GM19395 (cell line): Measurements from ENCODE around the gene GASK1B.

Source experiments
- ATAC-seq: cut with Tn5 transposase; IDR thresholded peaks from one replicate; pipeline ENCODE4 v1.9.1; 2021; ENCODE audit warnings: mild to moderate bottlenecking, moderate library complexity; ENCODE audit not compliant: unreplicated experiment

The GASK1B gene

DNA sequence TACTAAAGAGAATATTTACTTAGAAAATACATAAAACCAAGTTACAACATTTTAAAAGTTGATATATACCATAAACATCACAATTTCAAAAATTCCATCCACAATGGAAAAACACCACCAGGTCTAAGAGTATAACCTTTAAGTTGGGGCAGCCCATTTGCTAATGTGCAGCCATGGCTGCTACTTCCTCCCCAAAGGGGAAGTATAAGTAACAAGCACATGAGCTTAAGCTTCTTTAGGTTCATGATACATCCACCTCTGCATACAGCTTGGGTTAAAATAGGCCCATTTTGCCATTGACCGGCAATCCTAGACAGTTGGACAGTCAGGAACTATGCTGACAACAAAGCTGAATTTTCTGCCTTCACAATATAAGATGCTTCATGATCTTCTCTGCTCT is 16.6 kb upstream of the GASK1B start:
- ATAC-seq, result no peak

DNA sequence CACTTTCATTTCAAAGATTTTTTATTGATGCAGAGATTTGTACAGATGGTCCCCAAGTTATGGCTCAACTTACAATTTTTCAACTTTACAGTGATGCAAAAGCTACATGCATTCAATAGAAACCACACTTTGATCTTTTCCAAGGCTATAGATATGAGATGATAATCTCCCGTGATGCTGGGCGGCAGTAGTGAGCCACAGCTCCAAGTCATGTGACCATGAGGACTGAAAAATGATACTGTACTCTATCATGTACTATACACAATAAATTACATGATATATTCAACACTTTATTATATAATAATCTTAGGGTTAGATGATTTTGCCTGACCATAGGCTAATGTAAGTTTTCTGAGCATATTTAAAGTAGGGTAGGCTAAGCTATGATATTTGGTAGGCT is 14.0 kb upstream of the GASK1B start:
- ATAC-seq, result no peak

DNA sequence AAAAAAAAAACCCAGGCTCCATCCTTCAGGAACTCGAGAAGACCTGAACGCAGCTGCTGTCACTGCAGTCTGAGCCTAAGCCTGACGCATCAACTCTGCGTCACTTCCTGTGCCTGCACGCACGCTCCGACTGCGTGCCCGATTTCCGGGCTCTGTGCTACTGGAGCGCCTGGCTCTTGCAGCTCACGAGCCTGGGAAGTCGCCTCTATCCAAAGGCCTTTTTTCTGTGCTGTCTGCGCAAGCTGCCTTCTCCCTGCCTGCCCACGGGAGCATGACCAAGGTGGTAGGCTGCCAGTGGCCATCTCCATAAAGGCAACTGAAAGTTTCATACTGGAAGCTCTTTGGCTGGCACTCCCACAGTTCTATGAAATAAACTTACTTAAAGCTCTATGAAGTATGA is 9.9 kb upstream of the GASK1B start:
- ATAC-seq, result no peak

DNA sequence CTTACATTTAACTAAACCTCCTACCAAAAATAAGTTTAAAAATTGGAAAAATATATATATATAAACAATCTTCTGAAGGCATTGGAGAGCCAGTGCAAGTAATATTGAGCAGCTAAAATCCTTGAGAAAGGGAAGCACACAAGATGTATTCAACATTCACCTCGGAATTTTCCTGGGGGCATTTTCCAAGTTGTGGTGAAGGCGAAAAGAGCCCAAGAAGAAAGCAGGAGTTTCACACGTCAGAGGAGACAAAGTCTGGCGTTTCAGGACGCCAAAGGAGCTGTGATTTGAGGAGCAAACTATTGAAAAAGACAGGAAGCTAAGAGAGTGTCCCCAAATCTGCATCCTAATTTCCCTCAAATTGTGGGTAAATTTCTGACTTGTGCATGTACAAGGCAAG is 9.1 kb upstream of the GASK1B start:
- ATAC-seq, result no peak

DNA sequence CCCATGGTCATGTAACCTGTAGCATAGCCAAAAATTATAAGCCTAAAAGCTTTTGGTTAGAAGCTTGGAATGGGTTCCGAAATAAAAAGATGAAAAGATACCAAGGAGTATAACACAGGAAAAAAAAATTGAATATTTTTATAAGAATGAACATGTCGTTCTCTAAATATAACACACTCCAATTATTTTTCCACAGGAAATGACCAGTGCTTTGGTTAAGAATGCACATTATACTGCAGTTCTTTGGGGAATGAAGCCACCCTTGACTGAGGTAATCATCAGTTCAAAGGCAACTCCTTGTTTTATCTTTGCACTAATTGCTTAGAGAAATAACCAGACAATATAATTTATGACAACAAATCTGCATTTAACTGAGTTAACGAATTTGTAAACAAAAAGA is 6.6 kb upstream of the GASK1B start:
- no peak for ATAC-seq

DNA sequence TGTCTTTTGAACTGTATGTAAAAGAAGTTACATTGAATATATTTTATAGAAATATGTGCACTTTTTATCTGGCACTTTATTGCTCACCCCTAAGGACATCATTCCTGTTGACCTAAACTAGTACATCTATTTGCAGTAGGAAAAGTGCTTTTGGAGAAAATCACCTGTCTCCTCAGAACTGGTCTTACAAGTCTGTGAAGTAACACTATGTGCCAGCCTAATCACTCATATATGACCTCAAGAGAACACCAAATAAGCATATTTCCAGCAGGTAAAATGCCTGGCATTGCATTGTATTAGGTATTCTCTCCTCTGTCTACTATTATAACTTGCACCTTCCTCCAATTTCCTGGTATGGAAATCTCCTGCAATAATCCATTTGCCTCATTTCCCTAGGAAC is 4.0 kb upstream of the GASK1B start:
- no peak for ATAC-seq

DNA sequence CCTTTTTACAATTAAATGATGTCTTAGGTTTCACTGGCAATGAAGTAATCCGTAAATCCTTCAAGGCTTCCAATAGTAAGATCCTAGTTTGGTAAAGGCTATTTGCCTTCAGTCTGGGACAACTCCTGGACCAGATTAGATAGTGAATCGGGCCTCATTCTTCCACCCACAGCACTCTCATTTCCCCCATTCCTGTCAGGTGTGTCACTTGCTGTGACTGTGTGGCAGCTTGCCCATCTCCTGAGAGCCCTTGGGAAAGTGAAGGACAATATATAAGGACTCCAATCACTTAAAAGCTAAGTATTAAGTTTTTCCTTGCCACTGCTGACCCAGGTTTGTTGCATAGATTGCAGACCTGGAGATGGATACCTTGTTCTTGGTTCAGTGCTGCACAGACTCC is 3.3 kb upstream of the GASK1B start:
- no peak for ATAC-seq

DNA sequence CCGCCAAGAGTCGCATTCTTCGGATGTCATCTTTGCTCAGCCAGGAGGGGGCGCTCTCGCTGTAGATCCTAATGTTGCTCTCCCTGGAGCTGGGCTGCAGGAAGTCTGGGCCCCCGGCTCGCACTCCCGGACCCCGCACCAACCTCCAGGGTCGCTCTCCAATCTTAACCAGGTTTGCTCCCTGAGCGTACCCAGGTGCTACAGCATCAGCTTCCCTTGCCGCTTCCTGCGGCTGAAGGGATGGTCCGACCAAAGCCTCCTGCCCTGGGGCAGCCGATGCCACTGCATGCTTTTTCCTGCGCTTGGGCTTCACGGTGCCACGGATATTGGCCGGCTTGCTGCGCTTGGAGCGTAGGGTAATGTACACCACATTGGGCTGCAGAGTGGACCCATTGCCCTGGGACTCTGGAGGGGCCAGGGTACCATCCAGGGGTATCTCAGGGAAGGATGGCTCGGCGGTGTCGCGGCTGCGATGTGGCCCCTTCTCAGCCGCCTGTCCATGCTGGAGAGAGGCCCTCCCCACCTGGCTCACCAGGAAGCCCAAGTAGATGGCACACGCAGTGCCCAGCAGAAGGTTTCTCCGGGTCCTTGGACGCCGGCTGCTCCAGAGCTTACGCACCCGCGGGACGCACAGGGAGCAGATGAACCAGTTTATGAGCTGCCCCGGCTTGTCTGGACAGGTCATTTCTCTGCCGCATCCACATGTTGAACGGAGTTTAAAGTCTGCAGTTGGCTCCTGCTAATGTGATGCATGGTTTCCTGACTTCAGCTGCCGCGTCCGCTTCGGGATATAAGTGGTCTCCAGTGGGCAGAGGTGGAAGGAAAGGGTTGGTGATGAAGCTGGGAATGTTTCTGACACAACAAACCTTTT is 1.9 kb downstream of the GASK1B start:
- ATAC-seq, result peak; percentile 63

DNA sequence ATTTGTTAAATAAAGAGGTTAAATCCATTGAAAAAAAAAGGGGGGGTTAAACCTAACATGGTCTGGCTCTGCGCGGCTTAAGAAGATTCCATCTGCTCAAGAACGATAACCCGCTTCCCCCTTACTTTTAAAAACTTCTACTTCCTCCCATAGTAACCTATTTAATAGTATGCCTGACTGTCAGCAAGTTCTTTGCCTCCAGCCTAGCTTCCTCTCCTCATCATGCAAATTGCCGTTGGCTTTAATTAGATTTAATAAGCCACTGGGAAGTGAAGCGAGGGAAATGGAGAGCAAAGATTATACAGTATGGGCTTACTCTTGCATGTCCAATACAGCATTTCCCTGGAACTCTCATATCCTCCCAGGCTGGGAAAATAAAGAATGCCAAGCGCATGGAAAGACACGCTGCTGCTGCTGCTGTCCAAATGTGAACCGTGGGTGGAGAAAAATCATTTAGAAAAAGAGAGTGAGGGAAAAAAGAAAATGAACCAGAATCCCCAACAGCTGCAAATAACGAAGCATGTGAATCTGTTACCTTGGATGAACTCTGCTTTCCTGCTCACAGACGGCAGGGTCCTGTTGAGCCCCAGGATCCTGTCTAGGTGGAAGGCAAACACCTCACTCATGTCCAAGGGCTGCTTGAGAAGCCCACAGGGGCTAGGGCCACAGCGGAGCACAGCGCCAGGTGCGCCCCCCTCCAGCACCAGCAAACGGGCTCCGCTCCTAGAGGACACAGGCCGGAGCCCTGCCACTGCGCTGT is 2.7 kb downstream of the GASK1B start:
- peak; percentile 22 for ATAC-seq

DNA sequence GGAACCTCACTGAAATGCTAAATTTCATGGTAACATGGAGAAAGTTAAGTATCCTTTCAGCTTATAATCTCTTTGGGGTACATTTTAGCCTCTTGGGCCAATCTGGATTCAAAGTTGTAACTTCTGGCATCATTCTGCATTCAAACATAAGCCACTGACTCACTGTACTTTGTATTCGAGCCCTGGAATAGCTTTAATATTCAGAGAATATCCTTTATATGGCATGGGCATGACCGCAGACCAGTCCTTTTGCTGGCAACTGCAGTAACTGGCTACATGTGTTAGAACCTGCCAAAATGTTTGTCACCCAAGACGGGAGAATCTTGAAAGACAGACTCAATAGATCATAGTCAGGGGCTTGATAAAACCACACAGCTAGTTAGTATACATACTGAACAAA is 3.3 kb downstream of the GASK1B start:
- no peak for ATAC-seq

DNA sequence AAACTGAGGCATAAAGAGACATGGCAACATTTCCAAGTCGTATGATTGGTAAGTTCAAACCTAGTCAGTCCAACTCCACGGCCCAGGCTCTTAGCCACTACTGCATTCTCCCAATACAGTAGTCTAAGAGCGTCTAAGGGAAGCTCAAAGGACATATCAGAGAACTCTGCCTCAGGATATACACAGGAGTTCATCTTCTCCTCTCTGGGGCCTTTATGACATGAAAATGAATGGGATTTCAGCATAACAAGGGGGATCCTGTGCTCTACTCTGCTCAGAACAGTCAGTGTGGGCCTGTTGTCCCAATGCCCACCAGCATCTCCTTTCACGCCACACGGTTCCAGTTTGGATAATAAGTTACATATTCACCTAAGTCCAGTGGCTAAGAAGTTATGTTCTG is 4.2 kb downstream of the GASK1B start:
- no peak for ATAC-seq

DNA sequence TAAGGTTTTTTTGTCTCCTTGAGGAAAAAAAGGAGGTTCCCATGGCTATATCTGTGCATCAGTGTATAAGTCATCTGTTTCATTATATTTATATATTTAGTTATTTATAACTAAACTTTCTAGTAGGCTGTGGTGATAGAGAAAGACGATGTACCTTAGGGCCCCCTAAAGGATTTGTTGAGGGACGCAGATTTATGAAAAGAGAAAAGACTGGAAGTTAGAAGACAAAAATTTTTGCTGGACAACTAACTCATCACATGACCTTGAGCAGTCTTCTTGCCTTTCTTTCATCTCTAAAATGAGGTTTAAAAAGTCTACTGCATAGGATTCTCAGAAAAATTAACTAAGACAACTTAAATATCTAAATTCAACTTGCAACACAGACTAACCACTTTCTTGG is 6.1 kb downstream of the GASK1B start:
- no peak for ATAC-seq

DNA sequence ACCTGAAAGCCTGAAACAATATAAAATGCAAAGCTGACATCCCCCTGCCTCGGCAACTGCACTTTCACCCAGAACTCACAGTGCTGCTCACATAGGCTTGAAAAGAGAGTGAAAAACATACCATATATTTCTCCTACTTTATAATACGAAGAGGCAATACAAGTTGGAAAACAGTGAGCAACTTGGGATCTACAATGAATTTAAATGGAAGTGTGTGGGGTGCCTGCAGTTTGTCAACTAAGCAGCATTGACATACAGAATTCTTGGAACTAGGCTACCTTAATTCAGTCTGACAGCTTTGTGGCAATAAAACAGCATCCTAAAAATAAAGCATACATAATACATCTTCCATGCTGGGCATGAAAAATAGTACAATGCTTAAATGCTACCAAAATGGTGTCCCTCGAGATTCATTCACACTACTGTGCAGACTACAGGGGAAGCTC is 8.0 kb downstream of the GASK1B start:
- ATAC-seq, result no peak

DNA sequence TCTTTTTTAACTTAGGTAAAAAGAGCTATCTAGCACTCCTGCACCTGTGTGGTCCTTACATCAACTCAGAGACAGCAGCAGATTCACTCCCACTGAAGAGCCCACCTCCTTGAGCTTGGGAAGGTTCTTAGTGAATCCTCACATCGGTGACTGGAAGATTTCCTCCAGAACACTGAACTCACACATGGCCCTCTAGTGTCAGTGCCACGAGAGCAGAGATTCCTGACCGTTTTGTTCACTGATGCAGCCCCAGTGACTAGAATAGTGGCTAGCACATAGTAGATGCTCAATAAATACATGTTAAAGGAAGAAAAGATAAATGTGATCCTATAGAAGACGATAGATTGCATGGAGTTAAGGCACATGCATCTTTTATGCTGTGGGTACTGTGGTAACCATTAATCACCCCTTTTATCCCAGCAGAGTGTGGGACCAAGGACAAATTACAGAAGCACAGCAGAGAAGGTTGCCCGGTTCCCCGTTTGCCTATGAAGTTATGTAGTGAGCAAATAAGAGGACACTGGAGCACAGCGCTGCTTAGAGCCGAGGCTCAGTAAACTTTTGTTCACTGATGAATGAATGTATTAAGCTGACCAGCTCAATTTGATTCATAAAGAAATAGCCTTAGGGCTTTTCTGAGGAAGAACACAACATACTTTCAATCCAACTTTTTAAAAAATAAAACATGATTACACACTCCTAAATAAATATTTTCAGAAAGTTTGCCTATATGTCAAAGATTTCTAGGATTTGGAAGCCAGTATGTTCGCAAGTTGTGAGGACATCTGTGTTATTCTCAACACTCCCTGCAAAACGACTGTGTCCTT is 8.7 kb downstream of the GASK1B start:
- ATAC-seq, result no peak

DNA sequence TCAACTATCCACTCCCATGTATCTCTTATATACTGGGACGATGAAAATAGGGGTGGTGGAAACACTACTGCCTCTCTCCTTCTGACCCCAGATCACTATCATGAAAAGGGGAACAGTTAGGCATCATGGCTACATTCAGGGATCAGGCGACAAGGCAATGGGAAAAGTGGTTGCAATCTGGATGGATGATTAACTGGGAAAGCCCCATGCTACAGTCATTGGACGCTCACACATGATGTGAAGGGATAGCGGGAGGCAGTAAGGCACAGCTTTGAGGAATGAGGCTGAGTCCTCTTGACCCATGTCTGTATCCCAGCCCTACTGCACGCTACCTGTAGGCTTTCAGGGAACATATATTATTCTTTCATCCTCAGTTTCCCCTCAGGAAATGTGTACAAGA is 10.2 kb downstream of the GASK1B start:
- ATAC-seq, result no peak

DNA sequence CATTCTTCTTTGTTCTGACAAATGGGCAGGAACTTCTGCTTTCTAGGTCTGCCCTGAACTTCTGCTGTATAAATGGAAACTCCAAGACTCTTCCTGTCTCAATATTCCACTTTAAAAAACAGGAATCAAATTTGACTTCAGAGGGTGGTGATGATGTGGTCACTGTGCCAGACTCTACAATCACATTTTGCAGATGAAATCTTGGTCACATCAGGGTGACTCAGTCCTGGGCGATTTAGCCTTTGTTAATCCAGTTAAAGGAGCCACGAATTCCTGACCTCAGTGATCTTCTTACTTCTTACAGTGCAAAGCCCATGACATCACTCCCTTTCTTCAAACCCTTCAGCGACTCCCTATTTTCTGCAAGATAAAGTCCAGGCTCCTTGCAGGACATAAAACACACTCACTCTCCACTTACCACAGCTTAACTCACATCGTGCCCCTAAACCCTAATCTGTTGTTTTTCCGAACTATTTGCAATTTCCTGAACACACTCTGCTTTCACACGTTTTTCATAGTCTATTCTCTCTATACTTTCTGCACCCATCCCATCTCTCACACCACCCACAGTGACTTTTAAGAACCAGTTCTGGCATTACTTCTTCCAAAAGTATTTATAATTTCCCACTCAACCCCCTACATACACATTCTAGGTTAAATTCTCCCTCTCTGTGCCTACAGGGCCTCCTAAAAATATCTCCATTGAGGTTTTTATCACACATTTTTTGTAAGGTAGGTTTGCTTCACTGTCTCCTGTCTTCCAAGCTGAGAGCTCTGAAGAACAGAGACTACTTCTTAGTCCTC is 11.1 kb downstream of the GASK1B start:
- no peak for ATAC-seq

DNA sequence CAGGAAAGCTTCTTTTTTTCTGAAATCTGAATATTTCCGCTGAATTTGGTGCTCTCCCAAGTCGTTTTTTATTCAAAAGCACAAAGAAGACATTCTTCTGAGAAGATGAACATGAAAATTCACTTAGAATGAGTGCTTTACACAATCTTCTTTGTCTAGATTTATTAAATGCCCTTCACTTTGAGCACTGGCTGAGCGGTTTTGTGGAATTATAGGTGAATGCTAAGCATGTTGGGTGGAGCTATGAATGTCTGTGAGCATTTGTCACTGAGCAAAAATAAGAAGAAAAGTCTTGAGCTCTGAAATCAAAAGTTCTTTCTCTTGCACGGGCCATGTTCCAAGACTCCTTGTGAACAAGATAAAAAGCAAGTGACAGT is 13.1 kb downstream of the GASK1B start:
- ATAC-seq, result no peak

DNA sequence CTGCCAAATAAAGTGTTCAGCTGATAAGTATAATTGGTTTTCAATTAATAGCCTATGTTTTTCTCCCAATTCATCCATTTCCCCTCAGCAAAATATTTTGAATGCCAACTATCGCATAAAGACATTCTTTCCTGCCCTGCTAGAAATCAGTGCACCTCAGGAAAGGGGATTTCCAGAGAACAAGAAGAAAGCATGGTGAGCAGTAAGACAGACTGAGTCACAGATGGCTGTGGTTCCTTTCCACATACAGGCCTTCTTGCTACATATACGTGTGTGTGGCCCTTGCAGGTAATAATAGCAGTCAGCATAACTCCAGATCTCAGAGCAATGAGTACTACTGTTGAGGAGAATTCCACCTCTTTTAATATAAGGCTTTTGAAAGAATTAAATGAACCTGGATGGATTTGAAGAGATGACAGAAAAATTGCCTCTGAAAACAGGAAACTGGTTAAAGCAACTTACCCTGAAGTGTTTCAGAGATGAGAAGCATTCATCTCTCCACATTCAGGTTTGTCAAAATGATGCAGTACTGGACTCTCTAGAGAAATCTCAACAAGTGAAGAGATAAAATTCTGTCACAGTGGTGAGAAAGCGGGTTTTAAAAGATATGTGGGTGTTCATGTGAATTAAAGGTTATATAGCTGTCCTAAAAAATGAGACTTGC is 13.6 kb downstream of the GASK1B start:
- no peak for ATAC-seq

DNA sequence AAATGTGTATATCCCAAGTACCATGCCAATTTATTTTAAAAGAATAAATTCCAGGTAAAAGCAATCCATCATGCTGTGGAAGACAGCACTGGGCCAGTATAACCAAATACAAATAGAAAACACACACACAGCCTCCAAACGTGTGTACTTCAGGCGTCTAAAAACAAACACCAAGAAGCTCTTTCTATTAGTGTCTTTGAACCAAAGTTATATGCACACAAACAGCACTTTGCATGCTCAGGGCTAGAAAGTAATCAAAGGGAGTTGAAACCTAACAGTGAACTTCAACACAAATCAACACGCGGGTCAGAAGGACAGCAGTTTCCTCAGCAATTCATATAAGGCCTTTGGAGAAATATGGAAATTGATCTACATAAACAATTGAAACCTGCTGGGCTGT is 15.4 kb downstream of the GASK1B start:
- no peak for ATAC-seq
